ENCODE measurements around the gene SCAF4. TPM values are rescaled to one million over a fixed set of nuclear protein-coding genes. Genes with fewer than 3 reads are reported as not detected.

The SCAF4 gene
- total RNA-seq, 2 experiments from 2014 or later: 25.9 to 87.3 TPM

- POLR2A ChIA-PET: interaction anchor here (0.5 to 4.6 kb wide), 3 partner anchors 37 to 343 kb away, joined by 3 to 42 read pairs (median 4); no protein-coding TSS in a partner anchor
- H3K79me2 ChIP-seq (ENCODE audit: insufficient read depth, low read depth, low read length): peaks cover 30% of the 10 kb centered on the region
- peak; percentile 55 for DNase-seq (ENCODE audit: low spot score)
- H3K27ac ChIP-seq (ENCODE audit: low read depth, low read length, poor library complexity, severe bottlenecking): peak overlapping the region; percentile 45
- BruUV-seq (replicated peaks): no TSS peak
- peak overlapping the region; percentile 44 for H3K4me2 ChIP-seq (ENCODE audit: low read length)
- no peak overlapping the region for H3K4me3 ChIP-seq (ENCODE audit: low read depth, low read length, poor library complexity, severe bottlenecking)
- peaks cover 37% of the 10 kb centered on the region for H3K4me1 ChIP-seq (ENCODE audit: insufficient read depth, low read length, poor library complexity, severe bottlenecking)
- H3K9me2 ChIP-seq (ENCODE audit: insufficient read depth, low read length): no peaks in the 10 kb centered on the region
- H2AFZ ChIP-seq (ENCODE audit: low read length): peak overlapping the region; percentile 63
- CTCF ChIA-PET (ENCODE audit: unreplicated experiment): interaction anchor here (0.9 kb wide), 1 partner anchor 37 kb away, joined by 4 read pairs; no protein-coding TSS in a partner anchor
- intact Hi-C loops (cut with micrococcal nuclease; ENCODE audit: unreplicated experiment): loop anchor here (10.0 kb wide), 1 partner anchor 181 kb away; no protein-coding TSS in a partner anchor
- H3K36me3 ChIP-seq (ENCODE audit: insufficient read depth, low read length): peaks cover 2% of the 10 kb centered on the region
- H4K20me1 ChIP-seq (ENCODE audit: insufficient read depth, low read length): peaks cover 5% of the 10 kb centered on the region
- TF ChIP-seq EZH2phosphoT487 (IDR thresholded peaks at IDR 0.05; ENCODE audit: borderline replicate concordance, low read depth, low read length): no peak
- no peak for TF ChIP-seq CTCF (conservative IDR thresholded peaks at IDR 0.05; ENCODE audit: low read length)
- H3K9me3 ChIP-seq (ENCODE audit: low read length): no peaks in the 10 kb centered on the region
These were observed 3.6 kb upstream of the SCAF4 start for GRCh38 chr21:31735511-31735992.

- no peaks in the 10 kb centered on the region for H3K9me2 ChIP-seq (ENCODE audit: insufficient read depth, low read length)
- H3K9me3 ChIP-seq (ENCODE audit: low read length): no peaks in the 10 kb centered on the region
- H3K4me3 ChIP-seq (ENCODE audit: low read depth, low read length, poor library complexity, severe bottlenecking): peak overlapping the region; percentile 85
- BruUV-seq (replicated peaks): no TSS peak
- H3K4me2 ChIP-seq (ENCODE audit: low read length): peak overlapping the region; percentile 87
- TF ChIP-seq EZH2phosphoT487 (IDR thresholded peaks at IDR 0.05; ENCODE audit: borderline replicate concordance, low read depth, low read length) (no peak), CTCF (conservative IDR thresholded peaks at IDR 0.05; ENCODE audit: low read length) (no peak)
- H3K27ac ChIP-seq (ENCODE audit: low read depth, low read length, poor library complexity, severe bottlenecking): peak overlapping the region; percentile 90
- intact Hi-C loops (cut with micrococcal nuclease; ENCODE audit: unreplicated experiment): loop anchor here (2.0 to 10.0 kb wide), 4 partner anchors 75 to 879 kb away; partner anchors contain the start of genes CFAP298, MIS18A and SOD1
- H3K36me3 ChIP-seq (ENCODE audit: insufficient read depth, low read length): peaks cover 21% of the 10 kb centered on the region
- POLR2A ChIA-PET: interaction anchor here (0.6 to 4.6 kb wide), 6 partner anchors 11 to 1582 kb away, joined by 3 to 42 read pairs (median 4); no protein-coding TSS in a partner anchor
- peaks cover 24% of the 10 kb centered on the region for H4K20me1 ChIP-seq (ENCODE audit: insufficient read depth, low read length)
- peak; percentile 52 for DNase-seq (ENCODE audit: low spot score)
- peaks cover 49% of the 10 kb centered on the region for H3K79me2 ChIP-seq (ENCODE audit: insufficient read depth, low read depth, low read length)
- CTCF ChIA-PET (ENCODE audit: unreplicated experiment): interaction anchor here (1.0 kb wide), 1 partner anchor 38 kb away, joined by 3 read pairs; no protein-coding TSS in a partner anchor
- H3K4me1 ChIP-seq (ENCODE audit: insufficient read depth, low read length, poor library complexity, severe bottlenecking): peaks cover 49% of the 10 kb centered on the region
- H2AFZ ChIP-seq (ENCODE audit: low read length): peak overlapping the region; percentile 76; the same call in 1 of the 2 replicates
These were observed 1.7 kb upstream of the SCAF4 start for GRCh38 chr21:31733551-31734149.
